OCI-M1 (cell line): ENCODE results near the gene ESPN.

Source experiments
- DNase-seq: peaks from one replicate; lab custom pipeline; 2025; lab: John Stamatoyannopoulos, UW

Gene ESPN

GRCh38 chr1:6466751-6467150 lies 42.2 kb downstream of the ESPN start:
- no peak for DNase-seq

- no peak for DNase-seq
These were observed 42.6 kb downstream of the ESPN start for GRCh38 chr1:6467224-6467623.

GRCh38 chr1:6467744-6468688 lies 43.4 kb downstream of the ESPN start:
- no peak for DNase-seq

GRCh38 chr1:6468729-6469461 lies 44.3 kb downstream of the ESPN start:
- DNase-seq = no peak

GRCh38 chr1:6470132-6471085 lies 45.8 kb downstream of the ESPN start:
- no peak for DNase-seq

DNA sequence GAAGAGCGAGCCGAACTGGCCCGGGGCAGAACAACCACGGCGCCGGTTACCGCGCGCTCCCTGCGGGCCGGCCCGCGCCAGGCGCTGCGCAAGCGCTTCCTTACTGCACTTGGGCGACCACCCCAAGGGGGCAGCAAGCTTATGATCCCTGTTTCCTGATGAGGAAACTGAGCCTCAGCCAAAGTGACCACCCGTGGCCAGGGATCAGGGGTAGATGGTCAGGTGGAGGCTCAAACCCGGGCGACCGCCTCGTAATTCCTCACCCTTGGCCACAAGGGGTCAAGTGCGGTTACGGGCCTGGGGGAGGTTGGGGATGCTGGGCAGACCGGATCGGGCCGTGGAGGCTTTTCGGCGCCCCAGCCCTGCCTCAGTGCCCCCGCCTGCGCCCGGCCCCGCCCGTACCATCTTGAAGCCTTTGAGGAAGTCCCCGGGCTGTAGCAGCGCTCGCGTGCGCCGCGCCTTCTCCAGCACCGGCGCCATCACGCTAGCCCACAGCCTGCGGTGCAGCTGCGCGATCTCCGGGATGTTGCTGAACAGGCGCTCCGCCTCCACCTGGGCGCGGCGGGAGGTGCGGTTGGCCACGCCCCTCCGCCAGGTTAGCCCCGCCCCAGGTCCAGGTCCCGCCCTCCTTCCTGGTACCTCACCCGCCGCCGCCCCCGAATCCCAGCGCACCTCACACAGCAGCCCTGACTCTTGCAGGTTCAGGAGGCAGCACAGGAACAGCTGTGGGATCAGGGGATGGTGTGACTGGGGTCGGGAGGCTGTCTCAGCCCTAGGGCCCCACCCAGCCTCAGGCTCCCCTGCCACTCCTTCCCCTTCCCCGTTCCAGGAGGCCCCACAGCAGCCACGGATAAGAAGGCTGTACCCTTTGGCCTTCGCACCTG lies 46.8 kb downstream of the ESPN start:
- DNase-seq = no peak

GRCh38 chr1:6471970-6472368 lies 47.4 kb downstream of the ESPN start:
- no peak for DNase-seq

GRCh38 chr1:6472391-6472790 lies 47.8 kb downstream of the ESPN start:
- DNase-seq = peak; percentile 8

DNA sequence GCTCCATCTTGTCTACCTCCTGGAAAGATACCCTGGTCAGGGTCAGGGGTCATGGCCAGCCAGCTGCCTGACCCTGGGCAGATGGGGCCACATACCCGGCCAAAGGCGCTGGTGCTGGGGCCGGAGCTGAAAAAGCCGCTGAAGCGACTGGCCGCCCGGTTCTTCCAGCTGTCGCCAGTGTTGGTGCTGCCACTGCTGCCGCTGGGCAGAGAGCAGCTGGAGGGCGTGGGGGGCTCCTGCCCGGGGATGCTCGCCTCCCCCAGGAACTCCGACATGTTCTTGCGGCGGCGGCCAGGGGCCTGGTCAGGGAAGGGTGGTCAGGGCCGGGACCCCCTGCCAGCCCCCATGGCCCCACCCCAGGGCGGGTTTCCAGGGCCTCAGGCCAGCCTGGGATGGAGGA lies 48.6 kb downstream of the ESPN start:
- no peak for DNase-seq

DNA sequence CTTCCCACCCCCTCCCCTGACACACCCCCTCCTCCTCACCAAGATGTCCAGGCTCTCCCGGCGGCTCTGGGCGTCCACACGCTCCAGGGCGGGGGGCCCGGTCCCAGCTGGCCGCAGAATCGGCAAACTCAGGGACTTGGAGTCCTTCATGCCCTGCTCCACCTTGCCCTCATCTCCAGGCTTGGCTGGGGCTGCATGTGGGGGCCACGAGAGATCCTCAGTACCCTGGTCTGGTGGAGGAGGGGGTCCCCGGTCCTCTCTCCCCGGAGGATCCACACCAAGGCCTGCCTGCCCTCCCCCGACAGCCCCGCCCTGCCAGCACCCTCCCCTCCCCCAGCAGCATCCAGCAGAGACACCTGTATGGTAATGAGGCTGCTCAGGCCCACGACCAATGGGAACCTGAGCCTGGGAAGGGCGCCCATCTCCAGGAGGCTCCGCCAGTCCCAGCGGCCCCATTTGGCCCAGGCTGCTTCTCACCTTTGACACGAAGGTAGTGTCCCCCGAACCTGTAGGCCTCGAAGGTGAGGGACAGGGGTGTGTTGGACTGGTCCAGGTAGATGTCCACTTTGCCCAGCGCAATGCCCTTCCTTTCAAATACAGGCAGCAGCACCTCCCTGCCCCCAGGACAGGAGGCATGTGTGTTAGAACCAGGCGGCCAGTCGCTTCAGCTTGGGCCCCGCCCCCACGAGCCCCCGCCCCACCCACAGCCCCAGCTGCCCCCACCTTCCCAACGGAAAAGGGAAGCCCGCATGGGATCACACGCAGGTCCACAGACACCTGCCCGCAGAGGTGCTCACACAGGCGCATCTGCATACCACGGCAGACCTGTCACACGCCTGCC lies 49.6 kb downstream of the ESPN start:
- no peak for DNase-seq

DNA sequence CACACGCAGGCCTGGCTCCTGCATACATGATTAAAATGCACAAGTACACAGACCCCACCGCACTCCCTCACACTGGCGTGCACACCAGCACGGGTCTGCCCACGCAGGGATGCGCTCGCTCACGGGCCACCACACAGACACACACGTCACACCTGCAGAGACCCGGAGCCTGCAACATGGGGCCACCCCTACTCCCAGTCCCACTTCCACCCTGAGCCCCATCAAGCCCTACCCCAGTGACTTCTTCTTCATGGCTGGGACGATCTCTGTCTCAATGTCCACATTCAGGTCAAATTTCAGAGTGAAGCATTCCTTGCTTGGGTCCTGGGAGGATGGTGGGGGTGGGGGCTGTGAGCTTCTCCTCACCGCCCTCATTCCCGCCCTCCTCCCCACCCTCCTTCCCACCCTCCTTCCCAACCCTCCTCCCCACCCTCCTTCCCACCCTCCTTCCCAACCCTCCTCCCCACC lies 50.3 kb downstream of the ESPN start:
- DNase-seq = no peak

DNA sequence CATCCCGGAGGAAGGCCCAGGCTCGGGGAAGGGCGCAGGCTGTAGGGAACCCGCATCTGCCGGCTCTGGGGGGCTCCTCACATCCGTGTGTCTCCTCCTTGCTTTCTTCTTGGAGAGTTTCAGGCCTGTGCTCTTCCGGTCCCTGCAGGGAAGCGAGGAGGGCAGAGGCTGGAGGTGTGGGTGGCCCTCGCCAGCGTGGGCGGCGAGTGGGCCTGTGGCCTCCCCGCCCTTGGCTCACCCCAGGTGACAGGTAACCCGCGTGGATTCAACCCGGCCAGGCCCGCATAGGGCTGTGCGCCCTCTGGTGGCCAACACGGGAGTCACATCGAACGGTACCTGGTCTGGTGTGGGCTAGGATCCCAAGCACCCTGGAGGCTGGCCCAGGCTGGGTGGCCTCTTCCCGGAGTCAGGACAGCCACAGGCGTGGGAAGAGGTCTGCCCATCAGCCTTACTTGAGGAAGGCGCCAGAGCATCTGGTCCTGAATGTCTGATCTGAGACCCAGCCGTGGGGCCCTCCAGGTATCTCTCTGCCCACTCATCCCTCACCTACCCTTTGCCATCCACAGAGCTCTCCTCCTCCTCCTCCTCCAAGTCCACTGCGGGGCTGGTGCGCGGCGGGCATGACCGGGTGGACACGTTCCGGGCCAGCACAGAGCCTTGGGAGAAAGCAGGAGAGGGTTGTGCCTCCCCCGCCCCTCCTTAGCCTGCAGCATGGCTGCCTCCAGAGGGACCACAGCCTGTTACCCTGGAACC lies 51.0 kb downstream of the ESPN start:
- DNase-seq = peak; percentile 64

GRCh38 chr1:6476483-6476882 lies 51.9 kb downstream of the ESPN start:
- no peak for DNase-seq

GRCh38 chr1:6477039-6477820 lies 52.7 kb downstream of the ESPN start:
- DNase-seq = no peak

- no peak for DNase-seq
These were observed 57.2 kb downstream of the ESPN start for GRCh38 chr1:6481820-6482219.

- no peak for DNase-seq
These were observed 58.6 kb downstream of the ESPN start for GRCh38 chr1:6483017-6483760.

DNA sequence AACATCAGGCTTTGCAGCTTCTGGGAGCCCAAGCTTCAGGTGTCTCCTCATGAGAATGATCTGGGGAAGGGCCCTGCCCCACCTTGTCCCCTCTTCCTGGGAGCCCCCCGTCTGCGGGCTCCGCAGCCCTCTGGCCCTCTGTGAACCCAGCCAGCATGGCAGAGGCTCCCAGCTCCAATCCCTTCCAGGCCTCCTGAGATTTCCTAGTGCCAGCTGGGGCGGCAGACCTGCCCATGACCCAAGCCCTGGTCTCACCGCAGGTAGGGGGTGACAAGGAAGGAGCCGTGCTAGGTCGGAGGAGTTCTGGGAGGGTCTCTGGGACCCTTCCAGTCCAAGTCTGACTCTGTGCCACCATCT lies 59.2 kb downstream of the ESPN start:
- DNase-seq = no peak

- no peak for DNase-seq
These were observed 60.2 kb downstream of the ESPN start for GRCh38 chr1:6484826-6485167.
